KOPT-K1 (cell line): Measurements from ENCODE around the gene CRTC1.

Experiments used
- H3K27ac ChIP-seq: fragments of 200-600 bp; sonication (generic); 2 replicates; pipeline ENCODE4 v1.5.1; 2016; ENCODE audit warnings: antibody characterized with exemption, mild to moderate bottlenecking, low read depth, low read length; ENCODE audit not compliant: poor library complexity, severe bottlenecking
- H3K36me3 ChIP-seq: fragments of 200-600 bp; sonication (generic); 2 replicates; pipeline ENCODE4 v1.5.1; 2017; ENCODE audit warnings: antibody characterized with exemption, mild to moderate bottlenecking, low read length, moderate library complexity; ENCODE audit not compliant: insufficient read depth
- H3K9me3 ChIP-seq: fragments of 200-600 bp; sonication (generic); 2 replicates; pipeline ENCODE4 v1.5.1; 2017; ENCODE audit warnings: antibody characterized with exemption, low read length, mild to moderate bottlenecking; ENCODE audit not compliant: insufficient read depth, poor library complexity, severe bottlenecking

Gene CRTC1

DNA sequence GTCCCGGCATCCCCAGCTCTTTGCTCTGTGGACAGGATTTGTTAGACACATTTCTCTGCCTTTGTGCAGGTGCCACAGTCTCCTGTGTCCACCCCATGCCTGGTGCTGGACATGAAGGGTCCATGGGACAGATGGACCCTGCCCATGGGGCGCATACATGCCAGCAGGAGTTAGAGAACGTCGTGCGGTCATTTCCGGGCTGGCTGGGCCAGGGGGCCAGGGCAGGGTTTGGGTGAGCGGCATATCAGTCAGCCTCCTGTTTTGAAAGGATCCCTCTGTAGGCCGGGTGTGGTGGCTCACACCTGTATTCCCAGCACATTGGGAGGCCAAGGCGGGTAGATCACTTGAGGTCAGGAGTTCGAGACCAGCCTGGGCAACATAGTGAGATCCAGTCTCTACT is 35.7 kb upstream of the CRTC1 start:
- peaks cover 4% of the 10 kb centered on the region; the same call in 1 of the 2 replicates for H3K36me3 ChIP-seq
- no peak overlapping the region for H3K27ac ChIP-seq
- H3K9me3 ChIP-seq, result no peaks in the 10 kb centered on the region

GRCh38 chr19:18648973-18649315 is 34.5 kb upstream of the CRTC1 start:
- Histone ChIP-seq H3K9me3 (no peaks in the 10 kb centered on the region), H3K36me3 (peaks cover 4% of the 10 kb centered on the region; the same call in 1 of the 2 replicates), H3K27ac (no peak overlapping the region)

GRCh38 chr19:18649371-18650020 is 34.0 kb upstream of the CRTC1 start:
- Histone ChIP-seq H3K9me3 (no peaks in the 10 kb centered on the region), H3K27ac (no peak overlapping the region), H3K36me3 (peaks cover 4% of the 10 kb centered on the region; the same call in 1 of the 2 replicates)

GRCh38 chr19:18650021-18650390 is 33.5 kb upstream of the CRTC1 start:
- H3K27ac ChIP-seq, result no peak overlapping the region

GRCh38 chr19:18650468-18651041 is 32.9 kb upstream of the CRTC1 start:
- no peaks in the 10 kb centered on the region for H3K9me3 ChIP-seq
- no peak overlapping the region for H3K27ac ChIP-seq
- peaks cover 4% of the 10 kb centered on the region; the same call in 1 of the 2 replicates for H3K36me3 ChIP-seq

More at GRCh38 chr19:18650021-18650390, 33.5 kb upstream of the CRTC1 start:
- H3K9me3 ChIP-seq, result no peaks in the 10 kb centered on the region
- H3K36me3 ChIP-seq, result peaks cover 4% of the 10 kb centered on the region; the same call in 1 of the 2 replicates

GRCh38 chr19:18651300-18651699 is 32.2 kb upstream of the CRTC1 start:
- no peak overlapping the region for H3K27ac ChIP-seq
- H3K9me3 ChIP-seq, result no peaks in the 10 kb centered on the region
- H3K36me3 ChIP-seq, result peaks cover 4% of the 10 kb centered on the region; the same call in 1 of the 2 replicates

- H3K27ac ChIP-seq, result no peak overlapping the region
- no peaks in the 10 kb centered on the region for H3K9me3 ChIP-seq
- H3K36me3 ChIP-seq, result peaks cover 4% of the 10 kb centered on the region; the same call in 1 of the 2 replicates
These were observed 31.7 kb upstream of the CRTC1 start for GRCh38 chr19:18651733-18652132.

- Histone ChIP-seq H3K27ac (no peak overlapping the region), H3K9me3 (no peaks in the 10 kb centered on the region), H3K36me3 (peaks cover 4% of the 10 kb centered on the region; the same call in 1 of the 2 replicates)
These were observed 29.6 kb upstream of the CRTC1 start for GRCh38 chr19:18653853-18654252.

- Histone ChIP-seq H3K9me3 (no peaks in the 10 kb centered on the region), H3K36me3 (no peaks in the 10 kb centered on the region; the same call in 1 of the 2 replicates), H3K27ac (no peak overlapping the region)
These were observed 29.0 kb upstream of the CRTC1 start for GRCh38 chr19:18654469-18654868.

DNA sequence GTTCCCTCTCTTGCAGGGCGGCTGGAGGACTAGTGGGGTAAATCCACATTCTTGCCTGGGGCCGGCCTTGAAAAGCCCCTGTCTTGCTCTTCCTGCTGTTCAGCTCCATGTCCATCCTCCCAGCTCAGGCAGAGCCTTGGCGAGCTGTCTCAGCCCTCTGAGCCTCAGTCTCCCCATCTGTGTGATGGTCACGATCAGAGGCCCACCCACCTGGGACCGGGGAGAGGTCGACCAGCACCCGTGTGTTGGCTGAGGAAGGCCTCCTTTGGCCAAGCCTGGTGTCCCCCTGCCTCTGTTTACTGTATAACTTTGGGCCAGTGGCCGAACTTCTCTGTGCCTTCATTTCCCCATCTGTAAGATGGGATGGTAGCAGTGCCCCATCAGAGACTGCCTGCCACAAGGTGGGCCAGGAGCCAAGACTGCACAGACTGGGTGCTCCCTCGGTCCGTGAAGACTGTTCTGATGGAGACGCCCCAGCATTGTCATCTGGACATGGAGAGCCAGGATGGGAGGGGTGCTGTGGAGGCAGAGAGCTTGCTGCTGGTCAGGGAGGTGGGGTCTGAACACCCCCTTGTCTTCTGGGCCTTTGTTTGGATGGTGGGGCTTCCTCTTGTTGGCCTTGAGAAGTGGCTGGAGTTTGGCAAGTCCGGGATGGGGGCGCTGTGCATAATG is 28.2 kb upstream of the CRTC1 start:
- Histone ChIP-seq H3K27ac (no peak overlapping the region), H3K9me3 (no peaks in the 10 kb centered on the region), H3K36me3 (no peaks in the 10 kb centered on the region; the same call in 1 of the 2 replicates)

GRCh38 chr19:18656337-18657086 is 27.0 kb upstream of the CRTC1 start:
- H3K27ac ChIP-seq, result no peak overlapping the region
- no peaks in the 10 kb centered on the region for H3K9me3 ChIP-seq
- no peaks in the 10 kb centered on the region for H3K36me3 ChIP-seq

- Histone ChIP-seq H3K36me3 (no peaks in the 10 kb centered on the region; the same call in 1 of the 2 replicates), H3K27ac (no peak overlapping the region), H3K9me3 (no peaks in the 10 kb centered on the region)
These were observed 25.7 kb upstream of the CRTC1 start for GRCh38 chr19:18657590-18658365.

DNA sequence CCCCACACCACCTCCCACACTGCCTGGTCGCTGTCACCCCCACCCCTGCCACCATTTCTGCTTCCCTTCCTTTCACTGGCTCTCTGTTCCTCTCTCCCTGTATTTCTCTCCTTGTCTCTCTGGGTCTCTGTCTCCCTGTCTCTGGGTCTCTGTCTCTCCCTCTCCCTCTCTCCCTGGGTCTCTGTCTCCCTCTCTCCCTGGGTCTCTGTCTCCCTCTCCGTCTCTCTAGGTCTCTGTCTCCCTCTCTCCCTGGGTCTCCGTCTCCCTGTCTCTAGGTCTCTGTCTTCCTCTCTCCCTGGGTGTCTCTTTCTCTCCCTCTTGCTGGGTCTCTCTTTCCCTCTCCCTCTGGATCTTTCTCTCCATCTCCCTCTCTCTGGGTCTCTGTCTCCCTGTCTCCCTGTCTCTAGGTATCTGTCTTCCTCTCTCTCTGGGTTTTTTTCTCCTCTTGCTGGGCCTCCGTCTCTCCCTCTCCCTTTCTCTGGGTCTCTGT is 25.1 kb upstream of the CRTC1 start:
- H3K36me3 ChIP-seq, result no peaks in the 10 kb centered on the region; the same call in 1 of the 2 replicates
- no peaks in the 10 kb centered on the region for H3K9me3 ChIP-seq
- H3K27ac ChIP-seq, result no peak overlapping the region

DNA sequence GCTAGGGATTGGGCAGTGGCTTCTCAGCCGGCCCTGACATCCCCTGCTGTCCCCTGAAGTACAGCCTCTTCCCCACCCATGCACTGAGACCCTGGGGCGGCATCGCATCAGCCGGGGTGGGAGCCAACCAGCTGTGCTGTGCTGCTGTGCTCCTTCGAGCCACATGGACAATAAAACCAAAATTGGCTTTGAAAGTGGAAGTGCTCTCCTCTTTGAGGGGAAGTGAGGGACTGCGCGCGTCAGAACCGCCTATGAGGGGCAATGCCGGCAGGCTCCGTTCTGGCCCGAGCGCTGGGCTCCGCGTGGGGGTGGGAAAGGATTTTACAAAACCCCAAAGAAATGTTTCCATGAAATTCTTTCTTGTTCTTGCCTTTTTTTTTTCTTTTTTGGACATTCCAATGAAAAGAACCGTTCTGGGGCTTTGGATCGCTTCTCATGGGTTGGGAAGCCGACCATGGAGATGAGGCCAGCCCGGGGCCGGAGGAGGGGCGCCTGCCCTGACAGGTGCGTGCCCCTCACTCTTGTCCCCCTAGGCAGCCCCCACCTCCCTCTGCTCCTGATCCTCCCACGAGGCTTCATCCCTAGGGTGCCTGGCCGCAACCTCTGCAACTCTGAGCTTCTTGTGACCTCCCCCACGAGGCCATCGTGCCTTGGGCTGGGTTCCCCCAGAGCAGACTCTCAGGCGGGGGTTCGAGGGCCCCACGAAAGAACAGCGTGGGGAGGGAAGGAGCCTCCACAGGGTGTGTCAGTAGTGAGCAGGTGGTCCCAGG is 24.0 kb upstream of the CRTC1 start:
- no peak overlapping the region for H3K27ac ChIP-seq
- no peaks in the 10 kb centered on the region for H3K9me3 ChIP-seq
- no peaks in the 10 kb centered on the region; the same call in 1 of the 2 replicates for H3K36me3 ChIP-seq
